Measurements from ENCODE around the gene AR. TPM values are rescaled to one million over a fixed set of nuclear protein-coding genes. Genes with fewer than 3 reads are reported as not detected.

Gene AR
- polyA plus RNA-seq, 1 donor from 2014 or later: 1.1 TPM

DNA sequence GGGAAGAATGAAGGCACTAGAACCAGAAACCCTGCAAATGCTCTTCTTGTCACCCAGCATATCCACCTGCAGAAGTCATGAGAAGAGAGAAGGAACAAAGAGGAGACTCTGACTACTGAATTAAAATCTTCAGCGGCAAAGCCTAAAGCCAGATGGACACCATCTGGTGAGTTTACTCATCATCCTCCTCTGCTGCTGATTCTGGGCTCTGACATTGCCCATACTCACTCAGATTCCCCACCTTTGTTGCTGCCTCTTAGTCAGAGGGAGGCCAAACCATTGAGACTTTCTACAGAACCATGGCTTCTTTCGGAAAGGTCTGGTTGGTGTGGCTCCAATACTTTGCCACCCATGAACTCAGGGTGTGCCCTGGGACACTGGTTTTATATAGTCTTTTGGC is 181.7 kb downstream of the AR start:
- Histone ChIP-seq H3K27ac (ENCODE audit: low read length) (no peak overlapping the region), H3K9me3 (ENCODE audit: low read length) (no peaks in the 10 kb centered on the region), H2AFZ (ENCODE audit: low read depth, low read length) (no peak overlapping the region), H3K79me2 (replicated peaks; ENCODE audit: insufficient read depth, low read length) (no peaks in the 10 kb centered on the region), H3K27me3 (ENCODE audit: insufficient read depth, low read depth, low read length) (no peaks in the 10 kb centered on the region), H3K9ac (ENCODE audit: low read length) (no peak overlapping the region), H4K20me1 (ENCODE audit: insufficient read depth) (no peaks in the 10 kb centered on the region), H3F3A (ENCODE audit: insufficient read depth, low read length, poor library complexity, severe bottlenecking) (no peaks in the 10 kb centered on the region), H3K4me3 (ENCODE audit: low read length) (no peak overlapping the region), H3K36me3 (ENCODE audit: insufficient read depth, low read length) (no peaks in the 10 kb centered on the region), H3K9me2 (ENCODE audit: insufficient read depth, low read length) (no peaks in the 10 kb centered on the region), H3K4me2 (ENCODE audit: low read length) (no peak overlapping the region)
- TF ChIP-seq SMC3 (conservative IDR thresholded peaks at IDR 0.05; ENCODE audit: poor library complexity): no peak
- TF ChIP-seq, protein P1, sequence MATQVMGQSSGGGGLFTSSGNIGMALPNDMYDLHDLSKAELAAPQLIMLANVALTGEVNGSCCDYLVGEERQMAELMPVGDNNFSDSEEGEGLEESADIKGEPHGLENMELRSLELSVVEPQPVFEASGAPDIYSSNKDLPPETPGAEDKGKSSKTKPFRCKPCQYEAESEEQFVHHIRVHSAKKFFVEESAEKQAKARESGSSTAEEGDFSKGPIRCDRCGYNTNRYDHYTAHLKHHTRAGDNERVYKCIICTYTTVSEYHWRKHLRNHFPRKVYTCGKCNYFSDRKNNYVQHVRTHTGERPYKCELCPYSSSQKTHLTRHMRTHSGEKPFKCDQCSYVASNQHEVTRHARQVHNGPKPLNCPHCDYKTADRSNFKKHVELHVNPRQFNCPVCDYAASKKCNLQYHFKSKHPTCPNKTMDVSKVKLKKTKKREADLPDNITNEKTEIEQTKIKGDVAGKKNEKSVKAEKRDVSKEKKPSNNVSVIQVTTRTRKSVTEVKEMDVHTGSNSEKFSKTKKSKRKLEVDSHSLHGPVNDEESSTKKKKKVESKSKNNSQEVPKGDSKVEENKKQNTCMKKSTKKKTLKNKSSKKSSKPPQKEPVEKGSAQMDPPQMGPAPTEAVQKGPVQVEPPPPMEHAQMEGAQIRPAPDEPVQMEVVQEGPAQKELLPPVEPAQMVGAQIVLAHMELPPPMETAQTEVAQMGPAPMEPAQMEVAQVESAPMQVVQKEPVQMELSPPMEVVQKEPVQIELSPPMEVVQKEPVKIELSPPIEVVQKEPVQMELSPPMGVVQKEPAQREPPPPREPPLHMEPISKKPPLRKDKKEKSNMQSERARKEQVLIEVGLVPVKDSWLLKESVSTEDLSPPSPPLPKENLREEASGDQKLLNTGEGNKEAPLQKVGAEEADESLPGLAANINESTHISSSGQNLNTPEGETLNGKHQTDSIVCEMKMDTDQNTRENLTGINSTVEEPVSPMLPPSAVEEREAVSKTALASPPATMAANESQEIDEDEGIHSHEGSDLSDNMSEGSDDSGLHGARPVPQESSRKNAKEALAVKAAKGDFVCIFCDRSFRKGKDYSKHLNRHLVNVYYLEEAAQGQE (IDR thresholded peaks at IDR 0.05; ENCODE audit: borderline replicate concordance): no peak
- TF ChIP-seq TAF1 (IDR thresholded peaks at IDR 0.05; ENCODE audit: low read depth): no peak
- no peak for TF ChIP-seq RAD21 (conservative IDR thresholded peaks at IDR 0.05)
- TF ChIP-seq, protein P2, sequence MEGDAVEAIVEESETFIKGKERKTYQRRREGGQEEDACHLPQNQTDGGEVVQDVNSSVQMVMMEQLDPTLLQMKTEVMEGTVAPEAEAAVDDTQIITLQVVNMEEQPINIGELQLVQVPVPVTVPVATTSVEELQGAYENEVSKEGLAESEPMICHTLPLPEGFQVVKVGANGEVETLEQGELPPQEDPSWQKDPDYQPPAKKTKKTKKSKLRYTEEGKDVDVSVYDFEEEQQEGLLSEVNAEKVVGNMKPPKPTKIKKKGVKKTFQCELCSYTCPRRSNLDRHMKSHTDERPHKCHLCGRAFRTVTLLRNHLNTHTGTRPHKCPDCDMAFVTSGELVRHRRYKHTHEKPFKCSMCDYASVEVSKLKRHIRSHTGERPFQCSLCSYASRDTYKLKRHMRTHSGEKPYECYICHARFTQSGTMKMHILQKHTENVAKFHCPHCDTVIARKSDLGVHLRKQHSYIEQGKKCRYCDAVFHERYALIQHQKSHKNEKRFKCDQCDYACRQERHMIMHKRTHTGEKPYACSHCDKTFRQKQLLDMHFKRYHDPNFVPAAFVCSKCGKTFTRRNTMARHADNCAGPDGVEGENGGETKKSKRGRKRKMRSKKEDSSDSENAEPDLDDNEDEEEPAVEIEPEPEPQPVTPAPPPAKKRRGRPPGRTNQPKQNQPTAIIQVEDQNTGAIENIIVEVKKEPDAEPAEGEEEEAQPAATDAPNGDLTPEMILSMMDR (IDR thresholded peaks at IDR 0.05; ENCODE audit: poor library complexity, severe bottlenecking): no peak
- TF ChIP-seq EZH2 (IDR thresholded peaks at IDR 0.05; ENCODE audit: borderline replicate concordance, insufficient read depth, low read length, poor library complexity, severe bottlenecking): no peak
- no peak for TF ChIP-seq MXI1 (conservative IDR thresholded peaks at IDR 0.05; ENCODE audit: poor library complexity, severe bottlenecking)
- no peak for TF ChIP-seq EP300 (conservative IDR thresholded peaks at IDR 0.05; ENCODE audit: poor library complexity, severe bottlenecking)
- TF ChIP-seq POLR2AphosphoS5 (IDR thresholded peaks at IDR 0.05): no peak

DNA sequence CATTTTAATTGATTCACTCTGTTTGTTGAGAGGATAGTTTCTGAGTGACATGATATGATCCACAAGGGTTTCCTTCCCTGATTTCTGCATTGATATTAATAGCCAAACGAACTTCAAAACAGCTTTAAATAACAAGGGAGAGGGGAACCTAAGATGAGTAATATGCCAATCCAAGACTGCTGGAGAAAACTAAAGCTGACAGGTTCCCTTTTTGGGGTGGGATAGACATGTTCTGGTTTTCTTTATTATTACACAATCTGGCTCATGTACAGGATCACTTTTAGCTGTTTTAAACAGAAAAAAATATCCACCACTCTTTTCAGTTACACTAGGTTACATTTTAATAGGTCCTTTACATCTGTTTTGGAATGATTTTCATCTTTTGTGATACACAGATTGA is 182.2 kb downstream of the AR start:
- no peak overlapping the region for H3K9ac ChIP-seq (ENCODE audit: low read length)
- TF ChIP-seq, protein P2 (IDR thresholded peaks at IDR 0.05; ENCODE audit: poor library complexity, severe bottlenecking): no peak
- TF ChIP-seq, protein P1 (IDR thresholded peaks at IDR 0.05; ENCODE audit: borderline replicate concordance): no peak
- TF ChIP-seq EP300 (conservative IDR thresholded peaks at IDR 0.05; ENCODE audit: poor library complexity, severe bottlenecking): no peak
- no peak for TF ChIP-seq TAF1 (IDR thresholded peaks at IDR 0.05; ENCODE audit: low read depth)
- TF ChIP-seq SMC3 (conservative IDR thresholded peaks at IDR 0.05; ENCODE audit: poor library complexity): no peak
- no peak for TF ChIP-seq EZH2 (IDR thresholded peaks at IDR 0.05; ENCODE audit: borderline replicate concordance, insufficient read depth, low read length, poor library complexity, severe bottlenecking)
- no peak for TF ChIP-seq POLR2AphosphoS5 (IDR thresholded peaks at IDR 0.05)
- TF ChIP-seq MXI1 (conservative IDR thresholded peaks at IDR 0.05; ENCODE audit: poor library complexity, severe bottlenecking): no peak
- TF ChIP-seq RAD21 (conservative IDR thresholded peaks at IDR 0.05): no peak
- H3K4me2 ChIP-seq (ENCODE audit: low read length): no peak overlapping the region
- H4K20me1 ChIP-seq (ENCODE audit: insufficient read depth): no peaks in the 10 kb centered on the region
- H3K4me3 ChIP-seq (ENCODE audit: low read length): no peak overlapping the region
- H3F3A ChIP-seq (ENCODE audit: insufficient read depth, low read length, poor library complexity, severe bottlenecking): no peaks in the 10 kb centered on the region
- no peak overlapping the region for H3K27ac ChIP-seq (ENCODE audit: low read length)
- no peaks in the 10 kb centered on the region for H3K36me3 ChIP-seq (ENCODE audit: insufficient read depth, low read length)
- no peaks in the 10 kb centered on the region for H3K27me3 ChIP-seq (ENCODE audit: insufficient read depth, low read depth, low read length)
- H3K79me2 ChIP-seq (replicated peaks; ENCODE audit: insufficient read depth, low read length): no peaks in the 10 kb centered on the region
- H3K9me2 ChIP-seq (ENCODE audit: insufficient read depth, low read length): no peaks in the 10 kb centered on the region
- no peak overlapping the region for H2AFZ ChIP-seq (ENCODE audit: low read depth, low read length)
- H3K9me3 ChIP-seq (ENCODE audit: low read length): no peaks in the 10 kb centered on the region

Data from neural cell (in vitro differentiated cells).